Colon (tissue), 2 donors: ENCODE results near the gene PPM1N.
A peak's percentile ranks its signal among the peaks of the same experiment; 100 is the strongest.

ENCODE experiments used
- FAIRE-seq: peaks from 2 replicates; lab custom pipeline; 2012; peaks lifted over from hg19 to GRCh38; lab: Jason Lieb, UNC
- donor health status: control.
- donor health status: control.

PPM1N gene

DNA sequence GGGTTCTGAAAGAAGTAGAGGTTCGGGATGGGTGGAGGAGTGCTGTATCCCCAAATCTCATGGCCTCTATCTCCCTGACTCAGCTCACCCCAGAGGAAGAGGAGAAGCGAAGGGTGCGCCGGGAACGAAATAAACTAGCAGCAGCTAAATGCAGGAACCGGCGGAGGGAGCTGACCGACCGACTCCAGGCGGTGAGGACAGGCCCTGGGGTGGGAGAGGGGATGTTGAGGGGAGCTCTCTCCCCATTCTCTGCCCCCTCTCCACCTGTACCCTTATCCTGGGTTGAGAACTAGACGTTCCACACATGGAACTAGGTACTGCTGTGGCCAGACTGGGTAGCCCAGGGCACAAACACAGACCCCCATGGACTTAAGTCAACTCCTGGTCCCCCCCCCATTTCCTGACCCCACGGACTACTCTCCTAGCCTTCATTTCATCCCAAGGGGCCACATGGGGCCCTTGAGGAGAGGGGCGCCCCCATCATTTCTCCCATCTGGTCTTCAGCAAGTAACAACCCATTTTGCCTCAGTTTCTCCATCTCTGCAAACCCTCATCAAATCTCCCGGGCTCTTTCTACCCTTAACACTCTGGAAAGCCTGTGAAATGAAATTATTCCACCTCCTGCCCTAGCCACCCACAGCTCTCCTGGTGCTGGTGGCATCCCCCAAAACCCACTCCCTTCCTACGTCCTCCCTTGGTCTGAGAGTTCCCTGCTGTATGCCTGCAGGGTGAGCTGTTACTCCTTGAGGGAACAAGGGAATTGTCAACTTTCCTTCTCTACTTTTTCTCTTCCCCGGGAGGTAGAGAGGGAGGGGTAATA lies 26.9 kb upstream of the PPM1N start:
- FAIRE-seq = no peak

GRCh38 chr19:45471931-45472562 lies 26.2 kb upstream of the PPM1N start:
- no peak for FAIRE-seq

- no peak for FAIRE-seq
Measured at GRCh38 chr19:45472563-45473366, 25.5 kb upstream of the PPM1N start.

DNA sequence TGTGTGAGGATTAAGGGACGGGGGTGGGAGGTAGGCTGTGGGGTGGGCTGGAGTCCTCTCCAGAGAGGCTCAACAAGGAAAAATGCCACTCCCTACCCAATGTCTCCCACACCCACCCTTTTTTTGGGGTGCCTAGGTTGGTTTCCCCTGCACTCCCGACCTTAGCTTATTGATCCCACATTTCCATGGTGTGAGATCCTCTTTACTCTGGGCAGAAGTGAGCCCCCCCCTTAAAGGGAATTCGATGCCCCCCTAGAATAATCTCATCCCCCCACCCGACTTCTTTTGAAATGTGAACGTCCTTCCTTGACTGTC lies 24.9 kb upstream of the PPM1N start:
- no peak for FAIRE-seq

- no peak for FAIRE-seq
Measured at GRCh38 chr19:45473682-45474605, 24.3 kb upstream of the PPM1N start.

- FAIRE-seq = no peak
Measured at GRCh38 chr19:45474606-45475521, 23.4 kb upstream of the PPM1N start.

GRCh38 chr19:45475537-45476291 lies 22.5 kb upstream of the PPM1N start:
- no peak for FAIRE-seq

DNA sequence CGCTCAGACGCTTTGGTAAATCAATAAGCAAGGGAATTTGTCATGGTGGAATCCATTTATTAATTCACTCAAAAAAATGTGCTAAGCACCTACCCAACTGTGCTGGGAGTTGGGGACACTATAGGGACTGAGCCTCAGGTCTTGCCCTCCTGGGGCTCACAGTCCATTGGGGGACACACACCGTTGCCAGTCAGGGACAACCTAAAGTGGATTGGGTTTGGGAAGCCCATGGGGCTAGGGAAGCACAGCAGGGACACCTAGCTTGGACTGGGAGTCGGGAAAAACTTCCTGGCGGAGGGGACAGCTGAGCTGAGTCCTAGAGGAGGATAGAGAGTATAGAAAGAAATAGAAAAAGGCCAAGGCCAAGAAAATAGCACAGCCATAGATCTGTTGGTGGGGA lies 21.9 kb upstream of the PPM1N start:
- FAIRE-seq = no peak

DNA sequence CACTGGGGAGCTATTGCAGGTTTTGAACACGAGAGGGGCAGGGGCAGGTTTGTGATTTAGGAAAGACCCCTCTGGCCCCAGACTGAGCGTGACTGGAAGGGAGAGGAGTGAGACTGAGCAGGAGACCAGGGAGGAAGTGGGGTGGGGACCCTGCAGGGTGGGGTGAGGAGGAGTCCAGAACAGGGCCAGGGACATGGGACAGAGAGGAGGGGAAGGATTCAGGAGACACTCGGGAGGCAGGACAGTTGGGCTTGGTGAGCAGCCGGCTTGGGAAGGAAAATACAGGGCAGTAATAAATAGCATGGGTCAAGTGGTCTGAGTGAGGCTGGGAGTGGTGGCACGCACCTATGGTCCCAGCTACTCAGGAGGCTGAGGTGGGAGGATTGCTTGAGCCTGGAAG lies 21.1 kb upstream of the PPM1N start:
- no peak for FAIRE-seq

- no peak for FAIRE-seq
Measured at GRCh38 chr19:45477713-45478453, 20.4 kb upstream of the PPM1N start.

GRCh38 chr19:45478454-45479238 lies 19.6 kb upstream of the PPM1N start:
- peak; percentile 53 for FAIRE-seq

GRCh38 chr19:45483033-45483432 lies 15.2 kb upstream of the PPM1N start:
- no peak for FAIRE-seq

- no peak for FAIRE-seq
Measured at GRCh38 chr19:45484273-45484945, 13.8 kb upstream of the PPM1N start.

DNA sequence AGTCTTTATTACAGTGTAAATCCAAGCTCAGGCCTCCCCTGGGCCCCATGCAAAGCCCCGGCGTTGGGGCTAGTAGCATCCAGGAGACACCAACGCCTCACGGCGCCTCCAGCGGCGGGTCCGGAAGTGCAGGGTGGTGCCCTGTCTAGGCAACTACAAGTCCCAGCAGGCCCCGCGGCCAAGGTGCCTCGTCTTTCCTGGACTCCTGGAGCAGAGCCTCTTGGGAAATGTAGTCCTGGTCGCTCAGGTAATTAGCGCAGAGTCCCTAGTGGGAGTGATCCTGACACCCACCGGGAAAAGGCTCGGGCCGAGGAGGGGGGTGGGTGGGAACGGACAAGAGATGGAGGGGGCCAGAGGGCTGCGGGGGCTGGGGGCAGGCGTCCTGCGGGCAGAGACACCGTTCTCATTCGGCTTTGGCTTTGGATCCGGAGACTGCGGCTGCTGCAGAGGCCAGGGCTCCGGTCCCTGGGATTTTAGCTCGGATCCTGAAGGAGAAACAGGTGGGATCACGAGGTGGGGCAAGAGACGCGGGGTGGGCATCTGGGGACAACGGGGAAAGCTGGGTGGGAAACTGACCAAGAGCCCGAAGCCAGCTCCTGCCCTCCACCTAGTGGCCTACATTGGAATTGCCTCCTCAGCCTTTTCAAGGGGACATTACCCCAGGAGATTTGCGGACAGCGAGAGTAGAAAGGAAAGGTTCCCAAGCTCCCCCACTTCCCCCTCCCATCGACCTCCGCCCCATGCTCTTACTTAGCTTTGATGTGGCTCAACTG lies 12.8 kb upstream of the PPM1N start:
- FAIRE-seq = no peak

- no peak for FAIRE-seq
Measured at GRCh38 chr19:45488708-45489107, 9.5 kb upstream of the PPM1N start.

GRCh38 chr19:45489216-45489855 lies 8.9 kb upstream of the PPM1N start:
- no peak for FAIRE-seq

- no peak for FAIRE-seq
Measured at GRCh38 chr19:45492137-45492626, 6.1 kb upstream of the PPM1N start.
